HCT116 (cell line): Measurements from ENCODE around the gene SGSH. TPM values are rescaled to one million over a fixed set of nuclear protein-coding genes. Genes with fewer than 3 reads are reported as not detected.

Experiments used
- ATAC-seq: fragments of 200-7000 bp; cut with Tn5 transposase; 2 replicates; pipeline ENCODE4 v1.9.1; 2020; ENCODE audit warnings: mild to moderate bottlenecking, moderate library complexity
- BruUV-seq: library from RNA; stranded (reverse); fragments of 400-500 nt; replicated peaks from 2 replicates; lab custom pipeline; 2021; lab: Mats Ljungman, UMichigan
- CTCF ChIA-PET: fragments of 300-600 bp; sonication (Branson Sonifier 250); formaldehyde crosslinking; loops from one replicate; lab custom pipeline; 2021; ENCODE audit warnings: antibody characterized with exemption; lab: Charles Lee
- POLR2A ChIA-PET: fragments of 300-600, 350-600 bp; sonication (Branson Sonifier 250); formaldehyde crosslinking; loops from one replicate; lab custom pipeline; 2021; ENCODE audit warnings: antibody characterized with exemption; lab: Charles Lee
- RAD21 ChIA-PET, 2 experiments: fragments of 300-600 bp; sonication (Branson Sonifier 250); formaldehyde crosslinking; loops; one replicate each; lab custom pipeline; 2023; ENCODE audit warnings: low total read pairs in 2 of 2; ENCODE audit not compliant: uncharacterized antibody in 2 of 2, unreplicated experiment in 2 of 2, low non-redundant PET in 1 of 2; lab: Charles Lee
- DNase-seq: peaks from one replicate; pipeline ENCODE4 v3.0.0-alpha.2; 2010; ENCODE audit warnings: low read depth, low spot score
- H2AFZ ChIP-seq: fragments of 200-600 bp; shearing (Covaris generic), sonication (generic); 2 replicates; pipeline ENCODE4 v1.6.1; 2017; ENCODE audit warnings: low read depth, mixed run types, mixed read lengths, antibody characterized with exemption, low read length; ENCODE audit not compliant: poor library complexity, severe bottlenecking
- H3K27ac ChIP-seq: 2 replicates; pipeline ENCODE4 v1.5.1; 2012; ENCODE audit warnings: low read depth, low read length
- H3K27me3 ChIP-seq: fragments of 200-600 bp; sonication (generic); 2 replicates; pipeline ENCODE4 v1.6.1; 2016; ENCODE audit warnings: mixed run types, low read length, mixed read lengths; ENCODE audit not compliant: insufficient read depth
- H3K36me3 ChIP-seq, 2 experiments: fragments of 200-500 bp in 1 of 2; fragments of 200-600 bp in 1 of 2; sonication (Bioruptor generic) in 1 of 2; sonication (generic) in 1 of 2; 2 replicates each; pipeline versions ENCODE4 v1.5.1 to v1.6.1; 2014 to 2016; ENCODE audit warnings: low read length in 2 of 2, inconsistent platforms in 1 of 2, mixed read lengths in 1 of 2, mixed run types in 1 of 2; ENCODE audit not compliant: insufficient read depth in 2 of 2, control insufficient read depth in 1 of 2
- H3K4me1 ChIP-seq, 2 experiments: fragments of 200-600 bp in 1 of 2; sonication (generic) in 1 of 2; 2 replicates each; pipeline versions ENCODE4 v1.5.1 to v1.6.1; 2012 to 2017; ENCODE audit warnings: low read length in 2 of 2, inconsistent platforms in 1 of 2, mild to moderate bottlenecking in 1 of 2, mixed read lengths in 1 of 2, mixed run types in 1 of 2, moderate library complexity in 1 of 2; ENCODE audit not compliant: insufficient read depth in 2 of 2, control insufficient read depth in 1 of 2
- H3K4me2 ChIP-seq: fragments of 200-600 bp; sonication (generic); 2 replicates; pipeline ENCODE4 v1.6.1; 2017; ENCODE audit warnings: mixed run types, low read length, mixed read lengths
- H3K4me3 ChIP-seq, 2 experiments: fragments of 200-600 bp in 1 of 2; sonication (generic) in 1 of 2; replicated peaks in 1 of 2; 2 replicates each; pipeline ENCODE4 v1.5.1; 2011 to 2016; ENCODE audit warnings: low read length in 2 of 2, control low read depth in 1 of 2, low read depth in 1 of 2, mild to moderate bottlenecking in 1 of 2, mixed read lengths in 1 of 2, mixed run types in 1 of 2
- H3K79me2 ChIP-seq: fragments of 200-600 bp; sonication (generic); 2 replicates; pipeline ENCODE4 v1.6.1; 2017; ENCODE audit warnings: mild to moderate bottlenecking, mixed run types, low read length, moderate library complexity, mixed read lengths; ENCODE audit not compliant: insufficient read depth
- H3K9ac ChIP-seq: fragments of 200-600 bp; sonication (generic); 2 replicates; pipeline ENCODE4 v1.6.1; 2016; ENCODE audit warnings: low read length, mixed read lengths
- H3K9me2 ChIP-seq: fragments of 200-600 bp; sonication (generic), shearing (Covaris generic); 2 replicates; pipeline ENCODE4 v1.6.1; 2017; ENCODE audit warnings: mixed run types, mild to moderate bottlenecking, moderate library complexity; ENCODE audit not compliant: insufficient read depth
- H3K9me3 ChIP-seq, 2 experiments: fragments of 200-500 bp in 1 of 2; fragments of 200-600 bp in 1 of 2; sonication (Bioruptor generic) in 1 of 2; sonication (generic) in 1 of 2; 2 replicates each; pipeline ENCODE4 v1.6.1; 2014 to 2017; ENCODE audit warnings: low read length in 2 of 2, mixed read lengths in 2 of 2, inconsistent platforms in 1 of 2, low read depth in 1 of 2, mild to moderate bottlenecking in 1 of 2, mixed run types in 1 of 2, moderate library complexity in 1 of 2; ENCODE audit not compliant: control insufficient read depth in 1 of 2, insufficient read depth in 1 of 2
- H4K20me1 ChIP-seq: fragments of 200-600 bp; sonication (generic), shearing (Covaris generic); 2 replicates; pipeline ENCODE4 v1.6.1; 2017; ENCODE audit warnings: mixed run types, mild to moderate bottlenecking, moderate library complexity; ENCODE audit not compliant: insufficient read depth
- CBX3 ChIP-seq: IDR thresholded peaks from 2 replicates; pipeline ENCODE4 v1.6.1; 2012; ENCODE audit warnings: low read depth
- CTCF ChIP-seq, 3 experiments: fragments of 200-600 bp in 1 of 3; sonication (generic) in 1 of 3; IDR thresholded peaks in 2 of 3; conservative IDR thresholded peaks in 1 of 3; 2 replicates each; pipeline ENCODE4 v1.5.1; 2012 to 2017; ENCODE audit warnings: low read depth in 2 of 3, low read length in 2 of 3, antibody characterized with exemption in 1 of 3, borderline replicate concordance in 1 of 3, control low read depth in 1 of 3, mild to moderate bottlenecking in 1 of 3, mixed read lengths in 1 of 3, mixed run types in 1 of 3, moderate library complexity in 1 of 3; ENCODE audit not compliant: insufficient read depth in 1 of 3
- JUND ChIP-seq: IDR thresholded peaks from 2 replicates; pipeline ENCODE4 v1.6.1; 2012
- POLR2A ChIP-seq: IDR thresholded peaks from 2 replicates; pipeline ENCODE4 v1.7.0; 2011; ENCODE audit warnings: borderline replicate concordance; ENCODE audit not compliant: insufficient read depth, insufficient read length; ENCODE audit errors: extremely low read depth
- POLR2AphosphoS5 ChIP-seq: IDR thresholded peaks from 2 replicates; pipeline ENCODE4 v1.6.1; 2011; ENCODE audit warnings: mild to moderate bottlenecking, low read depth, low read length, moderate library complexity
- SIN3A ChIP-seq: IDR thresholded peaks from 2 replicates; pipeline ENCODE4 v1.6.1; 2012; ENCODE audit warnings: low read depth
- YY1 ChIP-seq: IDR thresholded peaks from 2 replicates; pipeline ENCODE4 v1.6.1; 2011; ENCODE audit warnings: low read length, low read depth, moderate library complexity, mild to moderate bottlenecking; ENCODE audit not compliant: insufficient replicate concordance; ENCODE audit errors: extremely low read depth
- intact Hi-C: fragments of 100-400 bp; cut with micrococcal nuclease; formaldehyde crosslinking; loops from 2 replicates; pipeline ENCODE4 v1.10.0; 2022
- total RNA-seq: library from RNA; stranded (reverse); gene quantifications from one replicate; pipeline ENCODE4 v1.2.1, GENCODE V29; 2021; ENCODE audit not compliant: unreplicated experiment

Gene SGSH
- total RNA-seq, 1 experiment from 2014 or later = 34.4 TPM

DNA sequence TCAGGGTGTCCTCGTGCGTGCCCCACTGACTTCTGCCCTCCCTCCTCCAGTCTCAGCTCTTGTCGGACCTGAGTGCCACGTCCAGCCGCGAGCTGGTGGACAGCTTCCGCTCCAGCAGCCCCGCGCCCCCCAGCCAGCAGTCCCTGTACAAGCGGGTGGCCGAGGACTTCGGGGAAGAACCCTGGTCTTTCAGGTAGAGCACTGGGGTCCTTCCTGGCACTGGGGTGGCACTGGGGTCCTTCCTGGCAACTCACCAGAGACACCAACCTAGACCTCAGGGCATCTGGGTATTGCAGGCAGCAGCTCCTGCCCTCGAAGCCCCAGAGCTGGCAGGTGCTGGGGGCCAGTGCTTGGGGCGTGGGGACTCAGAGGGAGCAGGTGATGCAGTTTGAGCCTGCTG lies 25.0 kb downstream of the SGSH start:
- H3K4me2 ChIP-seq = no peak overlapping the region
- H3K9me3 ChIP-seq = no peaks in the 10 kb centered on the region; a peak in 1 of 4 replicates
- H3K4me3 ChIP-seq = no peak overlapping the region
- no peaks in the 10 kb centered on the region for H3K36me3 ChIP-seq
- ChIA-PET CTCF (no interaction called here), POLR2A (no interaction called here), RAD21 (no interaction called here)
- H3K9me2 ChIP-seq = no peaks in the 10 kb centered on the region
- intact Hi-C loops = no loop called here
- no peak for TF ChIP-seq POLR2AphosphoS5
- TF ChIP-seq JUND = no peak
- TF ChIP-seq YY1 = no peak
- no peak for TF ChIP-seq POLR2A
- no peak for TF ChIP-seq CBX3
- no peak for TF ChIP-seq SIN3A
- TF ChIP-seq CTCF (IDR thresholded peaks at IDR 0.05 in 2 of 3, conservative IDR thresholded peaks at IDR 0.05 in 1 of 3; ENCODE audit: borderline replicate concordance in 1 of 3, insufficient read depth in 1 of 3, low read depth in 2 of 3, low read length in 2 of 3) = no peak
- H4K20me1 ChIP-seq = no peaks in the 10 kb centered on the region
- no peaks in the 10 kb centered on the region for H3K79me2 ChIP-seq
- no peak overlapping the region for H3K9ac ChIP-seq
- H3K27me3 ChIP-seq = no peaks in the 10 kb centered on the region; the same call in 1 of the 2 replicates
- ATAC-seq (no peak), DNase-seq (no peak)
- BruUV-seq = no TSS peak
- no peaks in the 10 kb centered on the region for H3K4me1 ChIP-seq
- H2AFZ ChIP-seq = no peak overlapping the region
- H3K27ac ChIP-seq = no peak overlapping the region; the same call in 1 of the 2 replicates
